NCI-H2107 treated with DMSO at 0.1 percent for 48 hours (cell line): Measurements from ENCODE around the gene TREH.
"Not testable (repeated sequence)": the region's sequence is repeated elsewhere in the genome, so short reads cannot be mapped to it uniquely, and the experiment has no call there.

Source experiments
- DNase-seq: peaks from one replicate; lab custom pipeline; 2025; ENCODE audit not compliant: unreplicated experiment; lab: John Stamatoyannopoulos, UW

TREH gene

GRCh38 chr11:118614511-118614910, 64.9 kb downstream of the TREH start:
- no peak for DNase-seq

GRCh38 chr11:118612378-118612777, 67.1 kb downstream of the TREH start:
- DNase-seq, result no peak

- DNase-seq, result not testable (repeated sequence)
Observed at GRCh38 chr11:118611433-118611795, 68.0 kb downstream of the TREH start.

GRCh38 chr11:118610773-118611432, 68.5 kb downstream of the TREH start:
- DNase-seq, result no peak

- no peak for DNase-seq
Observed at GRCh38 chr11:118610225-118610772, 69.2 kb downstream of the TREH start.

- DNase-seq, result no peak
Observed at GRCh38 chr11:118609380-118610224, 69.8 kb downstream of the TREH start.

GRCh38 chr11:118608360-118609227, 70.9 kb downstream of the TREH start:
- no peak for DNase-seq

- peak; percentile 18 for DNase-seq
Observed at GRCh38 chr11:118607401-118608359, 71.8 kb downstream of the TREH start, which contains the start of gene PHLDB1. TSS of gene PHLDB1 (plus strand) at chr11:118607615. CDS start at chr11:118613837, 6,222 bp downstream.
